HG03432 (cell line): ENCODE measurements around the gene CYSRT1.
"Not testable (repeated sequence)": the region's sequence is repeated elsewhere in the genome, so short reads cannot be mapped to it uniquely, and the experiment has no call there.

ENCODE experiments used
- ATAC-seq: cut with Tn5 transposase; IDR thresholded peaks from one replicate; pipeline ENCODE4 v1.9.1; 2021; ENCODE audit warnings: mild to moderate bottlenecking, moderate library complexity; ENCODE audit not compliant: unreplicated experiment

CYSRT1 gene

GRCh38 chr9:137247916-137248175 lies 22.9 kb downstream of the CYSRT1 start:
- no peak for ATAC-seq

- no peak for ATAC-seq
Observed at GRCh38 chr9:137250329-137251193, 25.6 kb downstream of the CYSRT1 start.

- no peak for ATAC-seq
Observed at GRCh38 chr9:137251194-137251461, 26.2 kb downstream of the CYSRT1 start, which contains the start of gene STPG3. Gene STPG3, plus strand, starts transcription at chr9:137251286. Its CDS starts 1 bp downstream, at chr9:137251287.

- ATAC-seq = no peak
Observed at GRCh38 chr9:137251490-137252268, 26.7 kb downstream of the CYSRT1 start.

GRCh38 chr9:137252555-137253506 lies 27.9 kb downstream of the CYSRT1 start:
- no peak for ATAC-seq

- no peak for ATAC-seq
Observed at GRCh38 chr9:137253717-137254623, 29.0 kb downstream of the CYSRT1 start.

GRCh38 chr9:137254624-137255447 lies 29.9 kb downstream of the CYSRT1 start, which contains the start of gene NELFB:
Gene NELFB, plus strand, starts transcription at chr9:137255327.
- peak; percentile 75 for ATAC-seq

GRCh38 chr9:137255448-137256114 lies 30.6 kb downstream of the CYSRT1 start:
- ATAC-seq = no peak

- ATAC-seq = no peak
Observed at GRCh38 chr9:137256362-137256761, 31.4 kb downstream of the CYSRT1 start.

- no peak for ATAC-seq
Observed at GRCh38 chr9:137256856-137257255, 31.9 kb downstream of the CYSRT1 start.

GRCh38 chr9:137262173-137262908 lies 37.4 kb downstream of the CYSRT1 start:
- ATAC-seq = not testable (repeated sequence)

- ATAC-seq = no peak
Observed at GRCh38 chr9:137262909-137263285, 37.9 kb downstream of the CYSRT1 start.

- no peak for ATAC-seq
Observed at GRCh38 chr9:137263506-137263905, 38.5 kb downstream of the CYSRT1 start.

- no peak for ATAC-seq
Observed at GRCh38 chr9:137264067-137264466, 39.1 kb downstream of the CYSRT1 start.

- ATAC-seq = no peak
Observed at GRCh38 chr9:137265496-137266161, 40.7 kb downstream of the CYSRT1 start.

- no peak for ATAC-seq
Observed at GRCh38 chr9:137266162-137266527, 41.2 kb downstream of the CYSRT1 start.

GRCh38 chr9:137266585-137267453 lies 41.8 kb downstream of the CYSRT1 start:
- ATAC-seq = no peak
